HEK293 (cell line): ENCODE data around the gene VGLL4.
"Not testable (repeated sequence)": the region's sequence is repeated elsewhere in the genome, so short reads cannot be mapped to it uniquely, and the experiment has no call there.

ENCODE experiments used
- CTCF ChIP-seq: fragments of 450-650 bp; formaldehyde crosslinking; IDR thresholded peaks from 2 replicates; pipeline ENCODE4 v1.5.1; 2016; ENCODE audit warnings: missing biosample characterization, missing genetic modification characterization
- PATZ1 ChIP-seq: fragments of 450-650 bp; formaldehyde crosslinking; IDR thresholded peaks from 2 replicates; pipeline ENCODE4 v1.5.1; 2016; ENCODE audit warnings: missing biosample characterization, missing genetic modification characterization
- ZBTB11 ChIP-seq: fragments of 450-650 bp; formaldehyde crosslinking; conservative IDR thresholded peaks from 2 replicates; pipeline ENCODE4 v1.5.1; 2016; ENCODE audit warnings: low read depth, missing biosample characterization, missing genetic modification characterization
- ZNF10 ChIP-seq: fragments of 450-650 bp; formaldehyde crosslinking; IDR thresholded peaks from 2 replicates; pipeline ENCODE4 v1.5.1; 2017; ENCODE audit warnings: missing biosample characterization, missing genetic modification characterization
- ZNF311 ChIP-seq: fragments of 450-650 bp; formaldehyde crosslinking; IDR thresholded peaks from 2 replicates; pipeline ENCODE4 v1.5.1; 2017; ENCODE audit warnings: missing biosample characterization, missing genetic modification characterization, borderline replicate concordance
- ZNF324 ChIP-seq: fragments of 450-650 bp; formaldehyde crosslinking; IDR thresholded peaks from 2 replicates; pipeline ENCODE4 v1.5.1; 2016; ENCODE audit warnings: missing biosample characterization, missing genetic modification characterization

GRCh38 chr3:11511606-11512005, 132.1 kb downstream of the VGLL4 start:
- not testable (repeated sequence) for TF ChIP-seq CTCF; ZNF10 (tag by site-specific recombination); PATZ1 (tag by site-specific recombination); ZNF311 (tag by site-specific recombination); ZBTB11 (tag by site-specific recombination); ZNF324 (tag by site-specific recombination)
